22Rv1 (cell line): ENCODE results near the gene OCIAD2.

ENCODE experiments used
- ZFX ChIP-seq: fragments of 450-650 bp; IDR thresholded peaks from 2 replicates; pipeline ENCODE4 v1.6.1; 2017; ENCODE audit warnings: antibody characterized with exemption, borderline replicate concordance
- TF ChIP-seq, protein P1 (sequence below): fragments of 450-650 bp; IDR thresholded peaks from 2 replicates; pipeline ENCODE4 v1.5.1; 2017; ENCODE audit warnings: mild to moderate bottlenecking

DNA sequence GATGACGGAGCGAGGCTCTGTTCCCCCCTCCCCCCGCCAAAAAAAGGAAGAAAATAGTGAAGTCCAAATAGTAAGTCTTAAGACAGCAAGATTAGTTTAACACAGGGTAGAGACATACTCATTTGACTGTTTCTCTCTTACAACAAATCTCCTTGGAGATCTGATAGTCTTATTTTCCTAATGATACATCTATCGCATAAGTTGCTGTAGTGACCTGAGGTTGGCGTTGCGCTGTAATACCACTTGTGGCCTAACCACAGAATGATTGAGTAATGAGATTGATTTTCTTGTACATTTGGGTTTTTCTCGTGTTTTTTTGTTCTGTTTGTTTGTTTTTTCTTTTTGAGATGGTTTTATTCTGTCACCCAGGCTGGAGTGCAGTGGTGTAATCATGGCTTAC is 48.4 kb downstream of the OCIAD2 start:
- TF ChIP-seq, protein P1, sequence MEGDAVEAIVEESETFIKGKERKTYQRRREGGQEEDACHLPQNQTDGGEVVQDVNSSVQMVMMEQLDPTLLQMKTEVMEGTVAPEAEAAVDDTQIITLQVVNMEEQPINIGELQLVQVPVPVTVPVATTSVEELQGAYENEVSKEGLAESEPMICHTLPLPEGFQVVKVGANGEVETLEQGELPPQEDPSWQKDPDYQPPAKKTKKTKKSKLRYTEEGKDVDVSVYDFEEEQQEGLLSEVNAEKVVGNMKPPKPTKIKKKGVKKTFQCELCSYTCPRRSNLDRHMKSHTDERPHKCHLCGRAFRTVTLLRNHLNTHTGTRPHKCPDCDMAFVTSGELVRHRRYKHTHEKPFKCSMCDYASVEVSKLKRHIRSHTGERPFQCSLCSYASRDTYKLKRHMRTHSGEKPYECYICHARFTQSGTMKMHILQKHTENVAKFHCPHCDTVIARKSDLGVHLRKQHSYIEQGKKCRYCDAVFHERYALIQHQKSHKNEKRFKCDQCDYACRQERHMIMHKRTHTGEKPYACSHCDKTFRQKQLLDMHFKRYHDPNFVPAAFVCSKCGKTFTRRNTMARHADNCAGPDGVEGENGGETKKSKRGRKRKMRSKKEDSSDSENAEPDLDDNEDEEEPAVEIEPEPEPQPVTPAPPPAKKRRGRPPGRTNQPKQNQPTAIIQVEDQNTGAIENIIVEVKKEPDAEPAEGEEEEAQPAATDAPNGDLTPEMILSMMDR, result no peak
- TF ChIP-seq ZFX, result no peak
